HEK293 (cell line): ENCODE results near the gene CEP85.

Experiments
- BCL11B ChIP-seq: fragments of 450-650 bp; formaldehyde crosslinking; IDR thresholded peaks from 2 replicates; pipeline ENCODE4 v1.5.1; 2016; ENCODE audit warnings: low read depth, missing biosample characterization, missing genetic modification characterization
- EGR2 ChIP-seq: fragments of 450-650 bp; formaldehyde crosslinking; IDR thresholded peaks from 2 replicates; pipeline ENCODE4 v1.5.1; 2016; ENCODE audit warnings: low read depth, missing biosample characterization, missing genetic modification characterization
- GLIS1 ChIP-seq: fragments of 450-650 bp; formaldehyde crosslinking; IDR thresholded peaks from 2 replicates; pipeline ENCODE4 v1.5.1; 2016; ENCODE audit warnings: missing biosample characterization, missing genetic modification characterization
- GLIS2 ChIP-seq: fragments of 450-650 bp; formaldehyde crosslinking; IDR thresholded peaks from 2 replicates; pipeline ENCODE4 v1.5.1; 2016; ENCODE audit warnings: missing biosample characterization, missing genetic modification characterization
- HIC1 ChIP-seq: fragments of 450-650 bp; formaldehyde crosslinking; IDR thresholded peaks from 2 replicates; pipeline ENCODE4 v1.5.1; 2016; ENCODE audit warnings: missing biosample characterization, missing genetic modification characterization
- IKZF3 ChIP-seq: fragments of 450-650 bp; IDR thresholded peaks from 2 replicates; pipeline ENCODE4 v1.5.0; 2018; ENCODE audit warnings: missing biosample characterization, mild to moderate bottlenecking, missing genetic modification characterization, moderate library complexity
- KLF7 ChIP-seq: fragments of 450-650 bp; formaldehyde crosslinking; IDR thresholded peaks from 2 replicates; pipeline ENCODE4 v1.5.1; 2016; ENCODE audit warnings: missing biosample characterization, missing genetic modification characterization, borderline replicate concordance
- KLF8 ChIP-seq: fragments of 450-650 bp; formaldehyde crosslinking; IDR thresholded peaks from 2 replicates; pipeline ENCODE4 v1.5.1; 2016; ENCODE audit warnings: missing biosample characterization, missing genetic modification characterization
- MYNN ChIP-seq: fragments of 450-650 bp; formaldehyde crosslinking; IDR thresholded peaks from 2 replicates; pipeline ENCODE4 v1.5.1; 2016; ENCODE audit warnings: missing biosample characterization, missing genetic modification characterization, borderline replicate concordance
- MZF1 ChIP-seq: fragments of 450-650 bp; formaldehyde crosslinking; IDR thresholded peaks from 2 replicates; pipeline ENCODE4 v1.5.1; 2017; ENCODE audit warnings: missing biosample characterization, missing genetic modification characterization, borderline replicate concordance
- REPIN1 ChIP-seq: fragments of 450-650 bp; formaldehyde crosslinking; IDR thresholded peaks from 2 replicates; pipeline ENCODE4 v1.5.1; 2017; ENCODE audit warnings: missing biosample characterization, missing genetic modification characterization, low read depth
- TSHZ1 ChIP-seq: fragments of 450-650 bp; formaldehyde crosslinking; IDR thresholded peaks from 2 replicates; pipeline ENCODE4 v1.5.1; 2016; ENCODE audit warnings: missing biosample characterization, missing genetic modification characterization, borderline replicate concordance
- YY1 ChIP-seq: fragments of 450-650 bp; formaldehyde crosslinking; IDR thresholded peaks from 2 replicates; pipeline ENCODE4 v1.5.1; 2018; ENCODE audit warnings: missing biosample characterization, missing genetic modification characterization
- ZBTB1 ChIP-seq: fragments of 450-650 bp; formaldehyde crosslinking; IDR thresholded peaks from 2 replicates; pipeline ENCODE4 v1.5.1; 2016; ENCODE audit warnings: missing biosample characterization, missing genetic modification characterization
- ZFP69B ChIP-seq: fragments of 450-650 bp; formaldehyde crosslinking; IDR thresholded peaks from 2 replicates; pipeline ENCODE4 v1.5.1; 2016; ENCODE audit warnings: missing biosample characterization, missing genetic modification characterization
- ZNF10 ChIP-seq: fragments of 450-650 bp; formaldehyde crosslinking; IDR thresholded peaks from 2 replicates; pipeline ENCODE4 v1.5.1; 2017; ENCODE audit warnings: missing biosample characterization, missing genetic modification characterization
- ZNF121 ChIP-seq: fragments of 450-650 bp; formaldehyde crosslinking; IDR thresholded peaks from 2 replicates; pipeline ENCODE4 v1.5.1; 2016; ENCODE audit warnings: missing biosample characterization, missing genetic modification characterization
- ZNF157 ChIP-seq: fragments of 450-650 bp; formaldehyde crosslinking; IDR thresholded peaks from 2 replicates; pipeline ENCODE4 v1.5.1; 2016; ENCODE audit warnings: missing biosample characterization, missing genetic modification characterization
- ZNF23 ChIP-seq: fragments of 450-650 bp; formaldehyde crosslinking; IDR thresholded peaks from 2 replicates; pipeline ENCODE4 v1.5.1; 2016; ENCODE audit warnings: missing biosample characterization, missing genetic modification characterization, borderline replicate concordance
- ZNF324 ChIP-seq: fragments of 450-650 bp; formaldehyde crosslinking; IDR thresholded peaks from 2 replicates; pipeline ENCODE4 v1.5.1; 2016; ENCODE audit warnings: missing biosample characterization, missing genetic modification characterization
- ZNF350 ChIP-seq: fragments of 450-650 bp; formaldehyde crosslinking; IDR thresholded peaks from 2 replicates; pipeline ENCODE4 v1.5.0; 2017; ENCODE audit warnings: missing biosample characterization, mild to moderate bottlenecking, missing genetic modification characterization
- ZNF555 ChIP-seq: fragments of 450-650 bp; formaldehyde crosslinking; conservative IDR thresholded peaks from 2 replicates; pipeline ENCODE4 v1.5.1; 2017; ENCODE audit warnings: missing biosample characterization, mild to moderate bottlenecking, missing genetic modification characterization, inconsistent platforms
- ZNF561 ChIP-seq: fragments of 450-650 bp; IDR thresholded peaks from 2 replicates; pipeline ENCODE4 v1.5.1; 2018; ENCODE audit warnings: missing biosample characterization, missing genetic modification characterization, borderline replicate concordance
- ZNF660 ChIP-seq: fragments of 450-650 bp; IDR thresholded peaks from 2 replicates; pipeline ENCODE4 v1.5.1; 2018; ENCODE audit warnings: missing biosample characterization, mild to moderate bottlenecking, missing genetic modification characterization
- ZNF830 ChIP-seq: fragments of 450-650 bp; IDR thresholded peaks from 2 replicates; pipeline ENCODE4 v1.5.0; 2018; ENCODE audit warnings: missing biosample characterization, missing genetic modification characterization, low read depth, mild to moderate bottlenecking, moderate library complexity
- ZSCAN18 ChIP-seq: fragments of 450-650 bp; formaldehyde crosslinking; IDR thresholded peaks from 2 replicates; pipeline ENCODE4 v1.5.1; 2016; ENCODE audit warnings: missing biosample characterization, missing genetic modification characterization
- ZSCAN30 ChIP-seq: fragments of 450-650 bp; IDR thresholded peaks from 2 replicates; pipeline ENCODE4 v1.5.1; 2018; ENCODE audit warnings: missing biosample characterization, mild to moderate bottlenecking, missing genetic modification characterization, moderate library complexity

Gene CEP85

GRCh38 chr1:26233903-26234643 lies at the start of gene CEP85 (continued):
- TF ChIP-seq EGR2 (tag by site-specific recombination) (0 out of 2 replicates have a peak, but pooled peaks have one; percentile 23), GLIS2 (tag by site-specific recombination) (peak; percentile 42; the same call in 1 of the 2 replicates), GLIS1 (tag by site-specific recombination) (peak; percentile 34; the same call in 1 of the 2 replicates), YY1 (tag by site-specific recombination) (no peak), ZNF830 (tag by site-specific recombination) (no peak), TSHZ1 (tag by site-specific recombination) (no peak), ZFP69B (no peak), ZNF10 (tag by site-specific recombination) (no peak), ZNF121 (no peak), ZNF350 (tag by site-specific recombination) (no peak), KLF8 (tag by site-specific recombination) (peak; percentile 63; the same call in 1 of the 2 replicates), ZBTB1 (no peak), REPIN1 (tag by site-specific recombination) (0 out of 2 replicates have a peak, but pooled peaks have one; percentile 48), MZF1 (0 out of 2 replicates have a peak, but pooled peaks have one; percentile 44), ZNF660 (tag by site-specific recombination) (peak; percentile 60), ZNF561 (peak; percentile 67; the same call in 1 of the 2 replicates), ZNF324 (no peak; the same call in 1 of the 2 replicates), KLF7 (tag by site-specific recombination) (no peak), ZSCAN18 (no peak), ZNF555 (tag by site-specific recombination) (no peak), ZSCAN30 (tag by site-specific recombination) (peak; percentile 59), ZNF157 (tag by site-specific recombination) (no peak), BCL11B (tag by site-specific recombination) (no peak), ZNF23 (no peak), IKZF3 (no peak), MYNN (no peak), HIC1 (tag by site-specific recombination) (no peak)
